Activated naive CD8-positive, alpha-beta T cell treated with anti-CD3 and anti-CD28 coated beads, Interleukin-2, amount 10 ng/mL, durations not matched to agents 7 days and 5 days (primary cell): ENCODE results near the gene COX8A. TPM values are rescaled to one million over a fixed set of nuclear protein-coding genes. Genes with fewer than 3 reads are reported as not detected.

Experiments
- ATAC-seq: fragments of 150-1000 bp; cut with Tn5 transposase; one replicate; pipeline ENCODE4 v1.10.0; 2021; ENCODE audit warnings: low read depth, moderate library complexity
- POLR2A ChIA-PET: fragments of 350-600 bp; sonication (Branson Sonifier 250); formaldehyde crosslinking; loops from one replicate; lab custom pipeline; 2021; ENCODE audit warnings: antibody characterized with exemption; lab: Charles Lee
- DNase-seq: peaks from one replicate; pipeline ENCODE4 v3.0.0; 2021
- H3K27ac Mint-ChIP-seq: one replicate; pipeline ENCODE4 v1.8.0; 2022; ENCODE audit warnings: mild to moderate bottlenecking, mixed read lengths
- H3K27me3 Mint-ChIP-seq: one replicate; pipeline ENCODE4 v1.8.0; 2022; ENCODE audit warnings: mild to moderate bottlenecking, moderate library complexity, mixed read lengths
- H3K36me3 Mint-ChIP-seq: one replicate; pipeline ENCODE4 v1.8.0; 2021; ENCODE audit warnings: mild to moderate bottlenecking, mixed read lengths
- H3K4me1 Mint-ChIP-seq: one replicate; pipeline ENCODE4 v1.8.0; 2021; ENCODE audit warnings: mixed read lengths
- H3K4me3 Mint-ChIP-seq: one replicate; pipeline ENCODE4 v1.8.0; 2022; ENCODE audit warnings: mild to moderate bottlenecking, moderate library complexity, mixed read lengths
- H3K9me3 Mint-ChIP-seq: one replicate; pipeline ENCODE4 v1.8.0; 2021; ENCODE audit warnings: mixed read lengths
- total RNA-seq, 2 experiments: library from RNA; stranded (reverse); gene quantifications; one replicate each; pipeline ENCODE4 v1.2.3, GENCODE V29; 2021

COX8A gene
- total RNA-seq, 2 experiments from 2014 or later = 379 to 420 TPM

DNA sequence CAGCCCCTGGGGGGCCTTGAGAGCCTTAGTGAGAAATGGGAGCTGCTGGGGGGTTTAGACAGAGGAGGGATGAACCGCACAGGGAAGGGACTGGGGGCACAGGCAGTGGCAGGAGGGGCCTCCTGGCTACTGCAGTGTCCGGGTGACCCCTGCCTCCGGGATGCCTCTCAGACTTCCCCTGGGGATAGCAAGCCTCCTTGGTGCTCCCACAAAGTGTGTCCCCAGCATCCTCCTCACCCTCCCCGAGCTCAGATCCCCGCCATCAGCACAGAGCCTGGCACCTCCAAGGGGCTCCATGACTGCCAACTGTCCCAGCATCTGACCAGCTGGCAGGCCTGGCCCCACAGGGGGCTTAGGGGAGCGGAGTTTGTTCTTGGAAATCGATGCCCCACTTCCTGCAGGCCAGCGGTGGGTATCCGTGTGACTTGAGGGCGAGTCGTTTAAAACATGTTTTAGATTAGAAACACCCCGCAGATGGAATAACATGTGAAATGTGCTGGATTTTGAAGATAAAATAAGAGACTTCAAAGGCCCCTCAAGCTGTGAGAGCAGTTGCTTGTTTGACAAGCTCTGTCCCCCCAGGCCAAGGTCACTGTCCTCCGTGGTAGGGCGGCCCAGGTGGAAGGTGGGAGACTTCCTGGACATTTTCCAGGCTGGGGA, 47.8 kb downstream of the COX8A start:
- Mint-ChIP-seq H3K4me3 (no peak overlapping the region), H3K36me3 (no peaks in the 10 kb centered on the region), H3K27me3 (peaks cover 3% of the 10 kb centered on the region), H3K4me1 (no peaks in the 10 kb centered on the region), H3K27ac (no peak overlapping the region), H3K9me3 (no peaks in the 10 kb centered on the region)
- POLR2A ChIA-PET = interaction anchor here (0.6 kb wide), 1 partner anchor 17 kb away, joined by 3 read pairs; no protein-coding TSS in a partner anchor
- ATAC-seq (no peak), DNase-seq (no peak)

DNA sequence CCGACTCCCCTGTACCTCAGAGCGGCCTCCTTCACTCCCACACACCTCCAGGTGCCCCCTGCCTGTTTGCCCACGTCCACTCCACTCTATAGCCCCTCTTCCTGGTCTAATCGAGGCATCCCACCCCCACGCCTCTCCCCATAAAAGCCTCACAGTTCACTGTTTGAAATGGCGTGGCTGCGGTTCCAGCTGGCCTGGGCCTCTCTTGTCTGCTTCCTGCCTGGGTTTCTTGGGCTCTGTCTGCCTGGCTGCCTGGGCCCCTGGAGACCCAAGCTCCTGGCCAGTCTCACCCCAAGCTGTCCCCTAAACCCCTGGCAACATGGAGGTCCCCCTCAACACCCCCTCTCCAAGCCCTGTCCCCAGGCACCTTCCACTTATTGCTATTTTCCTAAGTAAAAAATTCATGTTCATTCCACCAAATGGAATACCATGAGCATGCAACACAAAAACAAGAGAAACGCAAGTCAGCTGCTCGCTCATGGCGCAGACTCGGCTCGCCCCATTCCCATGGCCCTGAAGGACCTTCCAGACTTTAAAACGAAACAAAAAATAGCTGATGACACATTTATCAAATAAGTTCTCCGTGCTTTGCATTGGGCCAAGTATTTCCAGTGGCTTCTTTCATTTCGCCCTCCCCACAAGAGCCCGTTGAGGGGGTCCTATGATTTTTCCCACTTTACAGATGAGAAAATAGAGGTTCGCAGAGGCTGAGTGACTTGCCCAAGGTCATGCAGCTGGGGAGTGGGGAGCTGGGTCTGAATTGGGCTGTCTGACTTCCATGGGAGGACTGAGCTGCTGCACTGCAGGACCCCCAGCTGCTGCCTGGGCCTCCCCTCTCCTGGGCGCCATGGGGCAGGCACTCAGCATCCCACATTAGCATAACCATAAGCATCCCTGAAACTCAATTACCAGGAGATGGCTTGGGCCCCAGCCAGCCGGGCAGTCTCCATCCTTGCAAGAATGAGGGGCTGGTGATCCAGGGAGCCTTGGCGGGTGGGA, 49.6 kb downstream of the COX8A start:
- H3K4me3 Mint-ChIP-seq = no peak overlapping the region
- peaks cover 6% of the 10 kb centered on the region for H3K27me3 Mint-ChIP-seq
- H3K27ac Mint-ChIP-seq = no peak overlapping the region
- H3K9me3 Mint-ChIP-seq = no peaks in the 10 kb centered on the region
- POLR2A ChIA-PET = interaction anchor here (0.6 to 1.1 kb wide), 2 partner anchors 71 to 164 kb away, joined by 3 read pairs; no protein-coding TSS in a partner anchor
- no peaks in the 10 kb centered on the region for H3K36me3 Mint-ChIP-seq
- ATAC-seq = no peak
- peaks cover 2% of the 10 kb centered on the region for H3K4me1 Mint-ChIP-seq
- no peak for DNase-seq

DNA sequence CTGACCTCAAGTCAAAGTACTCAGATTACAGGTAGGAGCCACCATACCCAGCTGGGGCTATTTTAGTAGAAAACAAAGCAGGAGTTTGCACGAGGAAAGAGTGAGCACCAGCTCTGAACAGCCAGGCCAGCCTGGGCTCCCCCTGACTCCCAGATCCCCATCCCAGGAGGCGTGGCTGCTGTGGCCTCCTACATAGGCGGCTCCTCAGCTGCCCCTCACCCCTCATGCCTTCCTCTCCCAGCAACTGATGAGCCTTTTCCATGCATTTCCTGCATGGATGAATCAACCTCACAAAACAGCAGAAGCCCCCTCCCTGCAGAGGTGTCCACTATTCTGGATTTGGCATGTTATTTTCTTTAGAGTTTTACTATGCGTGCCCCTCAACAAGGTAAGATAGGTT, 50.8 kb downstream of the COX8A start:
- no peaks in the 10 kb centered on the region for H3K36me3 Mint-ChIP-seq
- POLR2A ChIA-PET = no interaction called here

More for the DNA sequence above, 50.8 kb downstream of the COX8A start:
- H3K27me3 Mint-ChIP-seq = peaks cover 6% of the 10 kb centered on the region
- H3K4me1 Mint-ChIP-seq = peaks cover 2% of the 10 kb centered on the region
- no peak overlapping the region for H3K4me3 Mint-ChIP-seq
- no peak for ATAC-seq
- H3K9me3 Mint-ChIP-seq = no peaks in the 10 kb centered on the region
- no peak overlapping the region for H3K27ac Mint-ChIP-seq
- no peak for DNase-seq

Other genes with a start within 250 kb of the COX8A start
- gene ZFTA, start 205.8 kb upstream of the COX8A start, total RNA-seq = 1 to 10 TPM; 4.7 to 5.0 TPM
- 10 to 100 TPM; 35.1 to 35.2 TPM for gene SPINDOC, start 161.2 kb upstream of the COX8A start, total RNA-seq
- gene MARK2, start 135.5 kb upstream of the COX8A start, total RNA-seq = 10 to 100 TPM; 60.6 to 62.3 TPM
- under 1 TPM; 0.58 to 0.74 TPM for gene RCOR2, start 57.5 kb upstream of the COX8A start, total RNA-seq
- 10 to 100 TPM; 39.1 to 39.7 TPM for gene NAA40, start 35.6 kb upstream of the COX8A start, total RNA-seq
- 10 to 100 TPM; 86.0 to 87.0 TPM for gene OTUB1, start 11.8 kb downstream of the COX8A start, total RNA-seq
- not detected for gene FLRT1, start 61.3 kb downstream of the COX8A start, total RNA-seq
- 10 to 100 TPM; 13.5 to 16.1 TPM for gene MACROD1, start 191.5 kb downstream of the COX8A start, total RNA-seq
- gene STIP1, start 211.6 kb downstream of the COX8A start, total RNA-seq = 100 to 1,000 TPM; 218 to 219 TPM
- gene FERMT3, start 232.1 kb downstream of the COX8A start, total RNA-seq = 100 to 1,000 TPM; 219 to 231 TPM